ENCODE data around the gene ERBB3. TPM values are rescaled to one million over a fixed set of nuclear protein-coding genes. Genes with fewer than 3 reads are reported as not detected.

The ERBB3 gene
- total RNA-seq, 1 donor from 2014 or later: 1.3 TPM

- intact Hi-C loops (cut with micrococcal nuclease): loop anchor here (1.0 kb wide), 4 partner anchors 25 to 49 kb away; partner anchors contain the start of genes ESYT1, PA2G4 and RPL41
Measured at GRCh38 chr12:56078931-56079722, 838 bp upstream of the ERBB3 start.

- intact Hi-C loops (cut with micrococcal nuclease): no loop called here
Measured at GRCh38 chr12:56080556-56081138, 682 bp downstream of the ERBB3 start.

- intact Hi-C loops (cut with micrococcal nuclease): no loop called here
Measured at GRCh38 chr12:56081393-56082347, 1.7 kb downstream of the ERBB3 start.

GRCh38 chr12:56082382-56082781 is 2.4 kb downstream of the ERBB3 start:
- intact Hi-C loops (cut with micrococcal nuclease): no loop called here

GRCh38 chr12:56082967-56083366 is 3.0 kb downstream of the ERBB3 start:
- intact Hi-C loops (cut with micrococcal nuclease): no loop called here

- intact Hi-C loops (cut with micrococcal nuclease): loop anchor here (1.0 kb wide), 1 partner anchor 18 kb away; no protein-coding TSS in a partner anchor
Measured at GRCh38 chr12:56084958-56085543, 5.1 kb downstream of the ERBB3 start.

- intact Hi-C loops (cut with micrococcal nuclease): no loop called here
Measured at GRCh38 chr12:56086096-56086495, 6.1 kb downstream of the ERBB3 start.

GRCh38 chr12:56086608-56087007 is 6.6 kb downstream of the ERBB3 start:
- intact Hi-C loops (cut with micrococcal nuclease): no loop called here

GRCh38 chr12:56087220-56087619 is 7.3 kb downstream of the ERBB3 start:
- intact Hi-C loops (cut with micrococcal nuclease): no loop called here

- intact Hi-C loops (cut with micrococcal nuclease): no loop called here
Measured at GRCh38 chr12:56097738-56098137, 17.8 kb downstream of the ERBB3 start.

GRCh38 chr12:56098592-56098991 is 18.6 kb downstream of the ERBB3 start:
- intact Hi-C loops (cut with micrococcal nuclease): no loop called here

GRCh38 chr12:56099787-56100186 is 19.8 kb downstream of the ERBB3 start:
- intact Hi-C loops (cut with micrococcal nuclease): loop anchor here (5.0 to 10.0 kb wide), 2 partner anchors 1425 to 1748 kb away; partner anchors contain the start of genes CTDSP2, DDIT3 and MBD6

GRCh38 chr12:56101045-56101444 is 21.1 kb downstream of the ERBB3 start:
- intact Hi-C loops (cut with micrococcal nuclease): loop anchor here (5.0 to 10.0 kb wide), 2 partner anchors 1424 to 1746 kb away; partner anchors contain the start of genes CTDSP2, DDIT3 and MBD6

- intact Hi-C loops (cut with micrococcal nuclease): loop anchor here (1.0 to 10.0 kb wide), 4 partner anchors 17 to 1745 kb away; partner anchors contain the start of genes CTDSP2, DDIT3 and MBD6
Measured at GRCh38 chr12:56102683-56103065, 22.7 kb downstream of the ERBB3 start.

- intact Hi-C loops (cut with micrococcal nuclease): loop anchor here (1.0 to 10.0 kb wide), 4 partner anchors 18 to 1744 kb away; partner anchors contain the start of genes CTDSP2, DDIT3 and MBD6
Measured at GRCh38 chr12:56103066-56103711, 23.2 kb downstream of the ERBB3 start.

- intact Hi-C loops (cut with micrococcal nuclease): loop anchor here (1.0 to 10.0 kb wide), 23 partner anchors 13 to 1744 kb away; partner anchors contain the start of genes CS, CTDSP2, DDIT3 and DNAJC14
Measured at GRCh38 chr12:56103823-56104108, 23.8 kb downstream of the ERBB3 start.

GRCh38 chr12:56104109-56104814 is 24.3 kb downstream of the ERBB3 start, which contains the start of gene PA2G4:
Gene PA2G4 (plus strand): TSS chr12:56104559. CDS start chr12:56104738, 179 bp downstream.
- intact Hi-C loops (cut with micrococcal nuclease): loop anchor here (1.0 to 10.0 kb wide), 21 partner anchors 12 to 1743 kb away; partner anchors contain the start of genes CS, CTDSP2, DDIT3 and DNAJC14

- intact Hi-C loops (cut with micrococcal nuclease): loop anchor here (1.0 to 10.0 kb wide), 21 partner anchors 11 to 1742 kb away; partner anchors contain the start of genes CS, CTDSP2, DDIT3 and DNAJC14
Measured at GRCh38 chr12:56104815-56105608, 25.0 kb downstream of the ERBB3 start.

GRCh38 chr12:56105609-56105902 is 25.6 kb downstream of the ERBB3 start:
- intact Hi-C loops (cut with micrococcal nuclease): loop anchor here (2.0 to 10.0 kb wide), 2 partner anchors 367 to 1419 kb away; partner anchors contain the start of genes DDIT3 and MBD6

Measured in T-helper 1 cell treated with Interleukin-12 subunit alpha and Interleukin-12 subunit beta and Interleukin-4 antibody, amounts not matched to agents 30 ng/mL and 1 ng/mL, for 36 hours (primary cell).